Measurements from ENCODE around the gene CAPN5. TPM values are rescaled to one million over a fixed set of nuclear protein-coding genes. Genes with fewer than 3 reads are reported as not detected.

The CAPN5 gene
- total and polyA plus RNA-seq, 10 of the 15 experiments (the other 5 are each of a cell fraction or from before 2014, with no cell fraction given): 0.02 to 0.33 (median 0.07) TPM; not detected in 3

DNA sequence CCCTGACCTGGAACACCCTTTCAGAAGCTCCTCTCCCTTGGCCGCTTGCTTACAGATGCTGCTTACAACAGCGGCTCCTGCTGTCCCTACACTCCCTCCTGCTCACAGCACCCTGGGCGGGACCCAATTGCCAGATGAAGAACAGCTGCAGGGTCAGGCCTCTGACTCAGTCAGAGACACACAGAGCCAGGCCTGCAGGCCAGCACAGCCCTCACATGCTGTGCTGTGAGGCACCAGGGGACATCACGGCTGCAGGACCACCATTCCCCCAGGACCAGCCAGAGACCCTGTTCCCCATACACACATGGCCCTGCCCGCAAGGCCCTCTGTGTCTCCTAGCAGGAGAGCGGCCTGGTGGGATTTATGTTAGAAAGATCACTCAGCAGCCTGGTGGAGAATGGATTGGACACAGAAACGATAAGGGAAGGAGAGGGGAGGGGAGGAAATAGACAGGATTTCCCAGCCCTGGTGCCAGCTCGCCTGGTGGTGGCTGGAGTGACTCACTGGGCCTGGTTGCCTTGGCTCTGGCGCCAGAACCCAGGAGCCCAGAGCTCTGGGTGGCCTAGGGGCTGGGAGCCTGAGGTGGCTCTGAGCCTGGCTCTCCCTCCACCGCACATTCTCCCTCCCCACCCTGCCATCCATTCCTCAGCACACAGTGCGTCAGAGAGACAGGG is 6.7 kb downstream of the CAPN5 start:
- BruUV-seq (replicated peaks): no TSS peak
- no peak for DNase-seq (ENCODE audit: low read depth, low spot score)
- H3K9me3 ChIP-seq (replicated peaks; ENCODE audit: control insufficient read depth, insufficient read depth, low read length): no peaks in the 10 kb centered on the region
- ChIA-PET POLR2A (interaction anchor here (0.6 kb wide), 1 partner anchor 319 kb away, joined by 6 read pairs; no protein-coding TSS in a partner anchor), RAD21 (ENCODE audit: unreplicated experiment) (no interaction called here), SMC1A (ENCODE audit: uncharacterized antibody, unreplicated experiment) (interaction anchor here (0.9 kb wide), 1 partner anchor 18 kb away, joined by 4 read pairs; no protein-coding TSS in a partner anchor), CTCF (no interaction called here)
- in situ Hi-C loops (cut with MboI) (no loop called here), intact Hi-C loops (cut with micrococcal nuclease; ENCODE audit: unreplicated experiment) (no loop called here)
- no peak overlapping the region for H3K4me3 ChIP-seq
- no peak overlapping the region for H2AFZ ChIP-seq (ENCODE audit: control insufficient read depth, low read depth, low read length)
- no peak overlapping the region for H3K9ac ChIP-seq (ENCODE audit: control insufficient read depth, insufficient read depth, low read length)
- H3K79me2 ChIP-seq (ENCODE audit: control insufficient read depth, insufficient read depth, low read length): no peaks in the 10 kb centered on the region
- peaks cover 0 to 1% of the 10 kb centered on the region in 2 experiments; a peak in 2 of 4 replicates for H3K27me3 ChIP-seq (replicated peaks in 1 of 2; ENCODE audit: control insufficient read depth in 2 of 2, insufficient read depth in 2 of 2, low read length in 1 of 2)
- no peak overlapping the region for H3K4me2 ChIP-seq (ENCODE audit: control insufficient read depth, insufficient read depth)
- H3K27ac ChIP-seq (ENCODE audit: control insufficient read depth, insufficient read depth): no peak overlapping the region
- H3K36me3 ChIP-seq (ENCODE audit: control insufficient read depth in 2 of 2, insufficient read depth in 2 of 2, low read length in 1 of 2): no peaks in the 10 kb centered on the region
- FAIRE-seq: no peak
- 52% methylated on average over 11 of the region's 11 CpGs for WGBS (ENCODE audit: insufficient coverage, insufficient replicate concordance, low lambda C conversion rate, missing lambda C conversion rate)
- peak; percentile 60 for ATAC-seq
- TF ChIP-seq CHD2 (IDR thresholded peaks at IDR 0.05; ENCODE audit: borderline replicate concordance, low read depth, low read length): no peak
- no peak for TF ChIP-seq POU2F2 (IDR thresholded peaks at IDR 0.05; ENCODE audit: borderline replicate concordance, low read depth, low read length)
- no peak for TF ChIP-seq YBX1 (IDR thresholded peaks at IDR 0.05)
- no peak for TF ChIP-seq SUPT20H (IDR thresholded peaks at IDR 0.05; ENCODE audit: borderline replicate concordance, control insufficient read depth, low read depth, low read length)
- TF ChIP-seq RELA (IDR thresholded peaks at IDR 0.05; ENCODE audit: borderline replicate concordance, partially characterized antibody): no peak
- no peak for TF ChIP-seq RCOR1 (conservative IDR thresholded peaks at IDR 0.05; ENCODE audit: low read depth, low read length)
- no peak for TF ChIP-seq IKZF2 (IDR thresholded peaks at IDR 0.05)
- TF ChIP-seq, protein P1, sequence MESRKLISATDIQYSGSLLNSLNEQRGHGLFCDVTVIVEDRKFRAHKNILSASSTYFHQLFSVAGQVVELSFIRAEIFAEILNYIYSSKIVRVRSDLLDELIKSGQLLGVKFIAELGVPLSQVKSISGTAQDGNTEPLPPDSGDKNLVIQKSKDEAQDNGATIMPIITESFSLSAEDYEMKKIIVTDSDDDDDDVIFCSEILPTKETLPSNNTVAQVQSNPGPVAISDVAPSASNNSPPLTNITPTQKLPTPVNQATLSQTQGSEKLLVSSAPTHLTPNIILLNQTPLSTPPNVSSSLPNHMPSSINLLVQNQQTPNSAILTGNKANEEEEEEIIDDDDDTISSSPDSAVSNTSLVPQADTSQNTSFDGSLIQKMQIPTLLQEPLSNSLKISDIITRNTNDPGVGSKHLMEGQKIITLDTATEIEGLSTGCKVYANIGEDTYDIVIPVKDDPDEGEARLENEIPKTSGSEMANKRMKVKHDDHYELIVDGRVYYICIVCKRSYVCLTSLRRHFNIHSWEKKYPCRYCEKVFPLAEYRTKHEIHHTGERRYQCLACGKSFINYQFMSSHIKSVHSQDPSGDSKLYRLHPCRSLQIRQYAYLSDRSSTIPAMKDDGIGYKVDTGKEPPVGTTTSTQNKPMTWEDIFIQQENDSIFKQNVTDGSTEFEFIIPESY (IDR thresholded peaks at IDR 0.05): no peak
- no peak for TF ChIP-seq ATF7 (IDR thresholded peaks at IDR 0.05; ENCODE audit: low read depth)
- no peak for TF ChIP-seq MYC (IDR thresholded peaks at IDR 0.05; ENCODE audit: insufficient read depth, insufficient read length, insufficient replicate concordance, low read length, severe bottlenecking)
- no peak for TF ChIP-seq ZNF384 (IDR thresholded peaks at IDR 0.05; ENCODE audit: borderline replicate concordance, low read depth, low read length)
- no peak for TF ChIP-seq MEF2B (IDR thresholded peaks at IDR 0.05; ENCODE audit: partially characterized antibody, poor library complexity, severe bottlenecking)
- TF ChIP-seq, protein P2, sequence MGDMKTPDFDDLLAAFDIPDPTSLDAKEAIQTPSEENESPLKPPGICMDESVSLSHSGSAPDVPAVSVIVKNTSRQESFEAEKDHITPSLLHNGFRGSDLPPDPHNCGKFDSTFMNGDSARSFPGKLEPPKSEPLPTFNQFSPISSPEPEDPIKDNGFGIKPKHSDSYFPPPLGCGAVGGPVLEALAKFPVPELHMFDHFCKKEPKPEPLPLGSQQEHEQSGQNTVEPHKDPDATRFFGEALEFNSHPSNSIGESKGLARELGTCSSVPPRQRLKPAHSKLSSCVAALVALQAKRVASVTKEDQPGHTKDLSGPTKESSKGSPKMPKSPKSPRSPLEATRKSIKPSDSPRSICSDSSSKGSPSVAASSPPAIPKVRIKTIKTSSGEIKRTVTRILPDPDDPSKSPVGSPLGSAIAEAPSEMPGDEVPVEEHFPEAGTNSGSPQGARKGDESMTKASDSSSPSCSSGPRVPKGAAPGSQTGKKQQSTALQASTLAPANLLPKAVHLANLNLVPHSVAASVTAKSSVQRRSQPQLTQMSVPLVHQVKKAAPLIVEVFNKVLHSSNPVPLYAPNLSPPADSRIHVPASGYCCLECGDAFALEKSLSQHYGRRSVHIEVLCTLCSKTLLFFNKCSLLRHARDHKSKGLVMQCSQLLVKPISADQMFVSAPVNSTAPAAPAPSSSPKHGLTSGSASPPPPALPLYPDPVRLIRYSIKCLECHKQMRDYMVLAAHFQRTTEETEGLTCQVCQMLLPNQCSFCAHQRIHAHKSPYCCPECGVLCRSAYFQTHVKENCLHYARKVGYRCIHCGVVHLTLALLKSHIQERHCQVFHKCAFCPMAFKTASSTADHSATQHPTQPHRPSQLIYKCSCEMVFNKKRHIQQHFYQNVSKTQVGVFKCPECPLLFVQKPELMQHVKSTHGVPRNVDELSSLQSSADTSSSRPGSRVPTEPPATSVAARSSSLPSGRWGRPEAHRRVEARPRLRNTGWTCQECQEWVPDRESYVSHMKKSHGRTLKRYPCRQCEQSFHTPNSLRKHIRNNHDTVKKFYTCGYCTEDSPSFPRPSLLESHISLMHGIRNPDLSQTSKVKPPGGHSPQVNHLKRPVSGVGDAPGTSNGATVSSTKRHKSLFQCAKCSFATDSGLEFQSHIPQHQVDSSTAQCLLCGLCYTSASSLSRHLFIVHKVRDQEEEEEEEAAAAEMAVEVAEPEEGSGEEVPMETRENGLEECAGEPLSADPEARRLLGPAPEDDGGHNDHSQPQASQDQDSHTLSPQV (IDR thresholded peaks at IDR 0.05): no peak
- no peak for TF ChIP-seq IKZF1 (conservative IDR thresholded peaks at IDR 0.05)
- TF ChIP-seq STAT3 (IDR thresholded peaks at IDR 0.05; ENCODE audit: low read depth, low read length): no peak
- TF ChIP-seq RFX5 (IDR thresholded peaks at IDR 0.05; ENCODE audit: low read depth, low read length): no peak
- TF ChIP-seq CBX3 (IDR thresholded peaks at IDR 0.05; ENCODE audit: borderline replicate concordance, low read depth): no peak
- no peak for TF ChIP-seq NFYA (IDR thresholded peaks at IDR 0.05; ENCODE audit: borderline replicate concordance, low read depth, low read length)
- no peak for TF ChIP-seq SMAD5 (IDR thresholded peaks at IDR 0.05; ENCODE audit: low read depth)
- no peak for TF ChIP-seq FOS (IDR thresholded peaks at IDR 0.05; ENCODE audit: borderline replicate concordance, extremely low read depth, insufficient read length)
- H3K4me1 ChIP-seq (ENCODE audit: control insufficient read depth, insufficient read depth, low read length): no peaks in the 10 kb centered on the region
- no peaks in the 10 kb centered on the region for H4K20me1 ChIP-seq (ENCODE audit: control insufficient read depth, insufficient read depth)
